H1 (cell line): ENCODE results near the gene NCOA6. TPM values are rescaled to one million over a fixed set of nuclear protein-coding genes. Genes with fewer than 3 reads are reported as not detected.

Experiments
- CTCF ChIA-PET: fragments of 300-600 bp; sonication (Branson Sonifier 250); formaldehyde crosslinking; loops from one replicate; lab custom pipeline; 2021; ENCODE audit not compliant: partially characterized antibody; lab: Charles Lee
- POLR2A ChIA-PET: fragments of 300-600 bp; sonication (Branson Sonifier 250); formaldehyde crosslinking; loops from one replicate; lab custom pipeline; 2021; ENCODE audit warnings: inconsistent platforms; ENCODE audit not compliant: partially characterized antibody; lab: Charles Lee
- DNase-seq, 2 experiments: peaks; one replicate each; pipeline versions ENCODE4 v3.0.0 to v3.0.0-alpha.2; 2010 to 2022; ENCODE audit warnings: low spot score in 2 of 2, low read depth in 1 of 2, mixed read lengths in 1 of 2
- FAIRE-seq: peaks from 2 replicates; lab custom pipeline; 2011; peaks lifted over from hg19 to GRCh38; lab: Jason Lieb, UNC
- H2AFZ ChIP-seq: 2 replicates; pipeline ENCODE4 v1.8.1; 2012; ENCODE audit warnings: low read length, inconsistent platforms
- H2AK5ac ChIP-seq: 2 replicates; pipeline ENCODE4 v1.6.1; 2013; ENCODE audit warnings: low read depth, low read length
- H2BK120ac ChIP-seq: replicated peaks from 2 replicates; pipeline ENCODE3; 2013; ENCODE audit warnings: low read depth, low read length, inconsistent platforms
- H2BK12ac ChIP-seq: 2 replicates; pipeline ENCODE4 v1.6.1; 2013; ENCODE audit warnings: low read depth, low read length
- H2BK15ac ChIP-seq: 2 replicates; pipeline ENCODE4 v1.6.1; 2013; ENCODE audit warnings: low read length
- H2BK20ac ChIP-seq: 2 replicates; pipeline ENCODE4 v1.6.1; 2013; ENCODE audit warnings: low read length
- H2BK5ac ChIP-seq: 2 replicates; pipeline ENCODE4 v1.6.1; 2013; ENCODE audit warnings: low read depth, low read length
- H3K14ac ChIP-seq: 2 replicates; pipeline ENCODE4 v1.6.1; 2013; ENCODE audit warnings: inconsistent platforms; ENCODE audit not compliant: insufficient read length
- H3K18ac ChIP-seq: 2 replicates; pipeline ENCODE4 v1.6.1; 2013; ENCODE audit warnings: low read length; ENCODE audit errors: extremely low read depth
- H3K23ac ChIP-seq: 2 replicates; pipeline ENCODE4 v1.6.1; 2013; ENCODE audit warnings: inconsistent platforms; ENCODE audit not compliant: insufficient read length
- H3K23me2 ChIP-seq: 2 replicates; pipeline ENCODE4 v1.6.1; 2013; ENCODE audit warnings: low read depth, low read length
- H3K27ac ChIP-seq: 2 replicates; pipeline ENCODE4 v1.6.1; 2011; ENCODE audit warnings: low read depth, low read length, inconsistent platforms
- H3K27me3 ChIP-seq, 4 experiments: replicated peaks in 1 of 4; 1 replicate in 1 of 4; 2 replicates in 3 of 4; pipeline versions ENCODE4 v1.6.1 to v1.8.1; 2011 to 2013; ENCODE audit warnings: low read length in 3 of 4, mild to moderate bottlenecking in 3 of 4, inconsistent platforms in 2 of 4, mixed read lengths in 2 of 4, moderate library complexity in 1 of 4; ENCODE audit not compliant: control insufficient read depth in 3 of 4, insufficient read depth in 3 of 4; ENCODE audit errors: extremely low read depth in 1 of 4
- H3K36me3 ChIP-seq, 4 experiments: 2 replicates each; pipeline versions ENCODE4 v1.6.1 to v1.8.1; 2011 to 2013; ENCODE audit warnings: mild to moderate bottlenecking in 4 of 4, low read length in 3 of 4, moderate library complexity in 2 of 4, control low read depth in 1 of 4, inconsistent platforms in 1 of 4; ENCODE audit not compliant: insufficient read depth in 4 of 4, control insufficient read depth in 2 of 4
- H3K4ac ChIP-seq: replicated peaks from 2 replicates; pipeline ENCODE3; 2013; ENCODE audit warnings: low read length, low read depth, mixed read lengths, inconsistent platforms; ENCODE audit not compliant: insufficient read length
- H3K4me1 ChIP-seq, 4 experiments: replicated peaks in 1 of 4; 1 replicate in 1 of 4; 2 replicates in 3 of 4; pipeline versions ENCODE4 v1.6.1 to v1.8.1; 2011 to 2013; ENCODE audit warnings: low read length in 3 of 4, inconsistent platforms in 2 of 4, mixed read lengths in 1 of 4; ENCODE audit not compliant: insufficient read depth in 4 of 4, control insufficient read depth in 3 of 4
- H3K4me2 ChIP-seq, 2 experiments: 2 replicates each; pipeline versions ENCODE4 v1.6.1 to v1.8.1; 2011 to 2013; ENCODE audit warnings: low read depth in 2 of 2, low read length in 2 of 2, control low read depth in 1 of 2, inconsistent platforms in 1 of 2, mild to moderate bottlenecking in 1 of 2; ENCODE audit not compliant: insufficient read depth in 1 of 2
- H3K4me3 ChIP-seq, 4 experiments: fragments of 200-600, 300-600 bp in 1 of 4; sonication (generic), shearing (Covaris generic), sonication (Bioruptor Twin) in 1 of 4; 2 replicates each; pipeline versions ENCODE4 v1.5.1 to v1.8.1; 2011 to 2016; ENCODE audit warnings: low read length in 4 of 4, low read depth in 3 of 4, control low read depth in 2 of 4, inconsistent platforms in 2 of 4, mild to moderate bottlenecking in 2 of 4, mixed read lengths in 1 of 4, moderate library complexity in 1 of 4; ENCODE audit not compliant: insufficient read depth in 2 of 4; ENCODE audit errors: extremely low read depth in 1 of 4
- H3K56ac ChIP-seq: replicated peaks from 2 replicates; pipeline ENCODE3; 2013; ENCODE audit warnings: low read depth, mild to moderate bottlenecking, mixed read lengths, low read length, inconsistent platforms; ENCODE audit not compliant: insufficient read length
- H3K79me1 ChIP-seq: 2 replicates; pipeline ENCODE4 v1.6.1; 2013; ENCODE audit warnings: low read depth, low read length, control low read depth
- H3K79me2 ChIP-seq, 2 experiments: 2 replicates each; pipeline versions ENCODE4 v1.6.1 to v1.8.1; 2012 to 2013; ENCODE audit warnings: low read length in 2 of 2, mild to moderate bottlenecking in 2 of 2, inconsistent platforms in 1 of 2; ENCODE audit not compliant: insufficient read depth in 2 of 2, control insufficient read depth in 1 of 2
- H3K9ac ChIP-seq, 4 experiments: replicated peaks in 1 of 4; 1 replicate in 1 of 4; 2 replicates in 3 of 4; pipeline versions ENCODE4 v1.6.1 to v1.8.1; 2011 to 2013; ENCODE audit warnings: low read depth in 3 of 4, low read length in 3 of 4, control low read depth in 2 of 4, mild to moderate bottlenecking in 2 of 4, moderate library complexity in 2 of 4, inconsistent platforms in 1 of 4; ENCODE audit errors: extremely low read depth in 1 of 4
- H3K9me3 ChIP-seq, 2 experiments: 2 replicates each; pipeline versions ENCODE4 v1.6.1 to v1.8.1; 2012 to 2013; ENCODE audit warnings: mild to moderate bottlenecking in 2 of 2, moderate library complexity in 2 of 2, control low read depth in 1 of 2, inconsistent platforms in 1 of 2, low read depth in 1 of 2, low read length in 1 of 2, mixed read lengths in 1 of 2; ENCODE audit not compliant: insufficient read depth in 2 of 2
- H4K20me1 ChIP-seq, 2 experiments: replicated peaks in 1 of 2; 2 replicates each; pipeline versions ENCODE3 to v1.8.1; 2011 to 2013; ENCODE audit warnings: inconsistent platforms in 2 of 2, low read length in 2 of 2, mild to moderate bottlenecking in 1 of 2; ENCODE audit not compliant: insufficient read depth in 2 of 2, control insufficient read depth in 1 of 2
- H4K5ac ChIP-seq: 2 replicates; pipeline ENCODE4 v1.6.1; 2013; ENCODE audit warnings: low read length, low read depth, mixed read lengths, inconsistent platforms; ENCODE audit not compliant: insufficient read length
- H4K8ac ChIP-seq: 2 replicates; pipeline ENCODE4 v1.8.0; 2013; ENCODE audit warnings: mild to moderate bottlenecking, moderate library complexity, low read length, inconsistent platforms; ENCODE audit not compliant: insufficient read depth; ENCODE audit errors: extremely low read depth
- H4K91ac ChIP-seq: replicated peaks from 2 replicates; pipeline ENCODE3; 2013; ENCODE audit warnings: low read length, mixed read lengths, inconsistent platforms; ENCODE audit not compliant: insufficient read length
- CHD1 ChIP-seq: IDR thresholded peaks from 2 replicates; pipeline ENCODE4 v1.6.1; 2012; ENCODE audit warnings: low read depth, low read length, improper control_type of control experiment
- CHD2 ChIP-seq: IDR thresholded peaks from 2 replicates; pipeline ENCODE4 v1.6.1; 2012; ENCODE audit warnings: low read length, improper control_type of control experiment
- CTBP2 ChIP-seq: IDR thresholded peaks from 2 replicates; pipeline ENCODE4 v1.7.0; 2011; ENCODE audit warnings: borderline replicate concordance, mild to moderate bottlenecking, moderate library complexity, mixed read lengths, low read length; ENCODE audit not compliant: insufficient read depth, insufficient read length
- JUN ChIP-seq: IDR thresholded peaks from 2 replicates; pipeline ENCODE4 v1.6.1; 2011; ENCODE audit warnings: low read depth, mild to moderate bottlenecking, improper control_type of control experiment, low read length
- JUND ChIP-seq: IDR thresholded peaks from 2 replicates; pipeline ENCODE4 v1.6.1; 2011; ENCODE audit warnings: mild to moderate bottlenecking, improper control_type of control experiment, low read length
- NANOG ChIP-seq: IDR thresholded peaks from 2 replicates; pipeline ENCODE4 v1.6.1; 2011; ENCODE audit warnings: low read length, low read depth, mild to moderate bottlenecking, inconsistent platforms; ENCODE audit not compliant: insufficient read depth, poor library complexity, severe bottlenecking
- PHF8 ChIP-seq: fragments of 200-600 bp; sonication (generic); conservative IDR thresholded peaks from 2 replicates; pipeline ENCODE4 v1.7.1; 2012; ENCODE audit warnings: low read depth, mild to moderate bottlenecking, inconsistent platforms, low read length, moderate library complexity
- RNF2 ChIP-seq: fragments of 200-900, 300-1000 bp; sonication (generic); IDR thresholded peaks from 2 replicates; pipeline ENCODE4 v1.7.1; 2016; ENCODE audit warnings: borderline replicate concordance, low read depth, mild to moderate bottlenecking, antibody characterized with exemption, low read length; ENCODE audit not compliant: poor library complexity, severe bottlenecking; ENCODE audit errors: missing control alignments
- RXRA ChIP-seq: IDR thresholded peaks from 2 replicates; pipeline ENCODE4 v1.6.1; 2011; ENCODE audit warnings: low read depth, mild to moderate bottlenecking, low read length, moderate library complexity; ENCODE audit not compliant: insufficient read depth
- SIN3A ChIP-seq, 2 experiments: IDR thresholded peaks in 1 of 2; conservative IDR thresholded peaks in 1 of 2; 2 replicates each; pipeline ENCODE4 v1.6.1; 2011 to 2012; ENCODE audit warnings: low read length in 2 of 2, improper control_type of control experiment in 1 of 2, low read depth in 1 of 2, mild to moderate bottlenecking in 1 of 2
- SP2 ChIP-seq: IDR thresholded peaks from 2 replicates; pipeline ENCODE4 v1.6.1; 2012; ENCODE audit warnings: mild to moderate bottlenecking, low read length, inconsistent platforms
- TAF1 ChIP-seq: IDR thresholded peaks from 2 replicates; pipeline ENCODE4 v1.6.1; 2011; ENCODE audit warnings: mild to moderate bottlenecking, low read depth, low read length
- TBP ChIP-seq: IDR thresholded peaks from 2 replicates; pipeline ENCODE4 v1.6.1; 2011; ENCODE audit warnings: low read depth, low read length, improper control_type of control experiment
- WGBS, 2 experiments: shearing (Covaris generic) in 1 of 2; methylation state at CpG; one replicate each; pipeline versions ENCODE4 v1.1.6 to v1.1.7; 2013 to 2015; ENCODE audit warnings: low lambda C conversion rate in 2 of 2, mixed read lengths in 2 of 2, inconsistent platforms in 1 of 2, low coverage in 1 of 2, missing lambda C conversion rate in 1 of 2; ENCODE audit not compliant: insufficient replicate concordance in 2 of 2, insufficient coverage in 1 of 2, insufficient read length in 1 of 2; ENCODE audit errors: extremely low coverage in 1 of 2, missing lambda C conversion rate in 1 of 2; 5-methylcytosine and 5-hydroxymethylcytosine counted together
- polyA plus RNA-seq, 7 experiments: library from polyadenylated mRNA; depleted of rRNA in 3 of 7; stranded (reverse) in 5 of 7; unstranded in 2 of 7; fragments of >200 nt in 5 of 7; fragments of 200-250 nt in 2 of 7; gene quantifications; 1 replicate in 5 of 7; 2 replicates in 1 of 7; 4 replicates in 1 of 7; pipeline versions ENCODE4 v1.2.1 to v1.2.3, GENCODE V29; 2011 to 2013; ENCODE audit warnings: missing spikeins in 2 of 7, mixed read lengths in 2 of 7
- total RNA-seq: library from RNA; stranded (reverse); fragmentation: NEBNext Ultra II Directional; extraction: Animal tissue kit (Norgen Biotek cat#: 25700); gene quantifications from 2 replicates; pipeline ENCODE4 v1.2.1, GENCODE V29; 2021

The NCOA6 gene
- total and polyA plus RNA-seq, 2 of the 8 experiments (the other 6 are each of a cell fraction or from before 2014, with no cell fraction given), result 9.0 to 9.5 TPM

DNA sequence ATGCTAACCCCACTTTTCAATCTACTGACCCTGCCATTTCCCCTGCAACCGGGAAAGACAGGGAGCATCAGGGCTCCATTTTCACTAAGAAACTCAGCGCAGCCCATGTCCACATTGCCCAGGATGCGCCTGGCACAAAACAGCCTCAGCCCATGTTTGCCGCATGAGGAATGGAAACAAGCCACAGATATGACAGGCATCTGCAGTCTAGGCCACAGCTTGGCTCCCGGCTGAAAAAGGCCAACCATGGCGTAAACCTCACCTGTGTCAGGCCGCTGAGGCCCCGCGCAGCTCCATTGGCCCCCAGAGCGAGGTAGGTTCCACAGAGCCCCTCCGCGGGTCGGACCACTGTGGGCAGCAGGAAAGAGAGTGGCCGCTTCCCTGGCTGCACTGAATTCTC, 25.5 kb upstream of the NCOA6 start:
- no peak for FAIRE-seq

More for the DNA sequence above, 25.5 kb upstream of the NCOA6 start:
- Histone ChIP-seq H2BK20ac (no peak overlapping the region), H4K20me1 (no peaks in the 10 kb centered on the region), H3K56ac (no peak overlapping the region), H4K8ac (no peak overlapping the region), H2AK5ac (no peak overlapping the region), H3K23me2 (no peaks in the 10 kb centered on the region; the same call in 1 of the 2 replicates), H3K4me1 (no peaks in the 10 kb centered on the region), H2BK5ac (no peak overlapping the region), H3K27ac (no peak overlapping the region), H3K14ac (no peak overlapping the region), H3K23ac (no peak overlapping the region), H2BK120ac (no peak overlapping the region), H3K27me3 (no peaks in the 10 kb centered on the region), H2BK12ac (no peak overlapping the region), H3K36me3 (peaks cover 2 to 21% (median 8%) of the 10 kb centered on the region in 4 experiments; a peak in 5 of 8 replicates), H4K5ac (no peak overlapping the region), H3K9me3 (no peaks in the 10 kb centered on the region), H3K9ac (no peak overlapping the region), H3K4me2 (no peak overlapping the region), H3K4ac (no peak overlapping the region), H3K79me2 (no peaks in the 10 kb centered on the region), H3K4me3 (no peak overlapping the region), H3K79me1 (no peaks in the 10 kb centered on the region; the same call in 1 of the 2 replicates), H4K91ac (no peak overlapping the region), H3K18ac (no peak overlapping the region), H2BK15ac (no peak overlapping the region), H2AFZ (no peak overlapping the region)
- TF ChIP-seq TBP (no peak), JUN (no peak), RXRA (no peak), NANOG (no peak), SP2 (no peak), CTBP2 (no peak), SIN3A (conservative IDR thresholded peaks at IDR 0.05 in 1 of 2, IDR thresholded peaks at IDR 0.05 in 1 of 2; ENCODE audit: low read depth in 1 of 2, low read length in 2 of 2) (no peak), CHD2 (no peak), JUND (no peak), CHD1 (no peak), RNF2 (no peak), PHF8 (no peak), TAF1 (no peak)
- WGBS, 2 experiments, result 89% methylated on average over 14 of the region's 14 CpGs; no CpG with 5 or more reads in 1 of the 2 experiments
- DNase-seq, result no peak
- ChIA-PET CTCF (no interaction called here), POLR2A (interaction anchor here (1.8 kb wide), 1 partner anchor 11 kb away, joined by 6 read pairs; no protein-coding TSS in a partner anchor)
